Hematopoietic multipotent progenitor cell treated with erythropoietin and hydrocortisone succinate and interleukin-3 and kit ligand, for 17 days (in vitro differentiated cells): Measurements from ENCODE around the gene NUP188.

Source experiments
- DNase-seq: peaks from one replicate; pipeline ENCODE4 v3.0.0-alpha.2; 2015; ENCODE audit warnings: low spot score

The NUP188 gene

GRCh38 chr9:129007766-129008468 is 60.4 kb downstream of the NUP188 start:
- no peak for DNase-seq

- no peak for DNase-seq
These were observed 61.0 kb downstream of the NUP188 start for GRCh38 chr9:129008469-129008965.

- DNase-seq = no peak
These were observed 61.6 kb downstream of the NUP188 start for GRCh38 chr9:129008986-129009583.

- DNase-seq = no peak
These were observed 62.2 kb downstream of the NUP188 start for GRCh38 chr9:129009584-129010141.

- no peak for DNase-seq
These were observed 62.9 kb downstream of the NUP188 start for GRCh38 chr9:129010267-129010975.

- DNase-seq = no peak
These were observed 63.7 kb downstream of the NUP188 start for GRCh38 chr9:129011170-129011569.

GRCh38 chr9:129011761-129012181 is 64.3 kb downstream of the NUP188 start:
- no peak for DNase-seq

- no peak for DNase-seq
These were observed 64.8 kb downstream of the NUP188 start for GRCh38 chr9:129012343-129012742.

- no peak for DNase-seq
These were observed 65.5 kb downstream of the NUP188 start for GRCh38 chr9:129012893-129013448.

- no peak for DNase-seq
These were observed 66.2 kb downstream of the NUP188 start for GRCh38 chr9:129013674-129014073.

- DNase-seq = no peak
These were observed 66.6 kb downstream of the NUP188 start for GRCh38 chr9:129014124-129014523.

- DNase-seq = no peak
These were observed 67.1 kb downstream of the NUP188 start for GRCh38 chr9:129014608-129015007.

- no peak for DNase-seq
These were observed 73.6 kb downstream of the NUP188 start for GRCh38 chr9:129021091-129021490.

- no peak for DNase-seq
These were observed 74.5 kb downstream of the NUP188 start for GRCh38 chr9:129022037-129022436.

GRCh38 chr9:129023036-129023907 is 75.8 kb downstream of the NUP188 start:
- DNase-seq = peak; percentile 74

- peak; percentile 40 for DNase-seq
These were observed 76.4 kb downstream of the NUP188 start for GRCh38 chr9:129023908-129024233.

- peak; percentile 60 for DNase-seq
These were observed 79.1 kb downstream of the NUP188 start for GRCh38 chr9:129026442-129027223.

- DNase-seq = peak; percentile 47
These were observed 79.8 kb downstream of the NUP188 start for GRCh38 chr9:129027224-129027684.

GRCh38 chr9:129027685-129028191 is 80.2 kb downstream of the NUP188 start:
- DNase-seq = no peak
